ENCODE measurements around the gene SAFB2. TPM values are rescaled to one million over a fixed set of nuclear protein-coding genes. Genes with fewer than 3 reads are reported as not detected.

Gene SAFB2
- total RNA-seq, 1 donor from 2014 or later = 70.9 TPM

DNA sequence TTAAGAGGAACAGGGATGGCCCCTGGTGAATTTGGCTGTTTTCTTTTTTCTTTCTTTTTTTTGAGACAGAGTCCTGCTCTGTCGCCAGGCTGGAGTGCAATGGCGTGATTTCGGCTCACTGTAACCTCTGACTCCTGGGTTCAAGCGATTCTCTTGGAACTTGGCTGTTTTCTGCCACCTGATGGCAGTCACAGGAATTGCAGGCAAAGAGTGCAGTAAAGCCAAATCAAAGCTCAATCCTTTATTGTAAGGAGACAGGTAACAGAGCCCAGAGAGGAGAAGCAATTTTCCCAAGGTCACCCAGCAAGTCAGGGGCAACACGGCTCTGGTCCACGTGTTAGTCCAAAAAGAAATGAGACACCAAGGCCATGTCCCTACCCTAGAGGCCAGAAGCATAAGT is 61.0 kb downstream of the SAFB2 start:
- no peak overlapping the region for H3K4me3 Mint-ChIP-seq (ENCODE audit: unreplicated experiment)
- H3K27ac Mint-ChIP-seq (ENCODE audit: unreplicated experiment) = no peak overlapping the region
- H3K9me3 Mint-ChIP-seq (ENCODE audit: unreplicated experiment) = peaks cover 11% of the 10 kb centered on the region
- no peaks in the 10 kb centered on the region for H3K4me1 Mint-ChIP-seq (ENCODE audit: low read depth, unreplicated experiment)
- H3K27me3 Mint-ChIP-seq (ENCODE audit: unreplicated experiment) = peaks cover 10% of the 10 kb centered on the region
- no peaks in the 10 kb centered on the region for H3K36me3 Mint-ChIP-seq (ENCODE audit: unreplicated experiment)
- TF ChIP-seq CTCF (IDR thresholded peaks at IDR 0.05; ENCODE audit: partially characterized antibody, unreplicated experiment) = peak; percentile 86
- DNase-seq = no peak

DNA sequence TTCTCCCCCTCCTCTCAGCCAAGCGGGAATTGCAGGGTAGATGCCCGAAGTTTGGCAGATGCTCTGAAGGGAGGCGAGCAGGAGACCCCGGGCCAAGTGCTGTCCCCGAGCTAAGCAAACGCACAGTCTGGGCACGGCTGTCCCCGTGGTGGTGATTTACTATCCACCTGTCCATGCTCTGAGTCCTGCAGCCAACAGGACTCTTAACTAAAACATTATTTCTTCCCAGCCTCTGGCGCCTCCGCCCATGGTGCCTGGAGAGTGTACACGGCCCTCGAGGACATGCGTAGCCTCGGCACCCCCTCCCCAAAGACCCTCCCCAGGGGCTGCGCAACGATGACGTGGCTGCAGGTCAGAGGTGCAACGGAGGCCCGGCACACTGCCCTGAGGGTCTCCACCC is 62.4 kb downstream of the SAFB2 start:
- Mint-ChIP-seq H3K4me1 (ENCODE audit: low read depth, unreplicated experiment) (no peaks in the 10 kb centered on the region), H3K27ac (ENCODE audit: unreplicated experiment) (no peak overlapping the region), H3K4me3 (ENCODE audit: unreplicated experiment) (no peak overlapping the region), H3K36me3 (ENCODE audit: unreplicated experiment) (no peaks in the 10 kb centered on the region), H3K27me3 (ENCODE audit: unreplicated experiment) (peaks cover 6% of the 10 kb centered on the region), H3K9me3 (ENCODE audit: unreplicated experiment) (peaks cover 9% of the 10 kb centered on the region)
- no peak for DNase-seq
- TF ChIP-seq CTCF (IDR thresholded peaks at IDR 0.05; ENCODE audit: partially characterized antibody, unreplicated experiment) = no peak

DNA sequence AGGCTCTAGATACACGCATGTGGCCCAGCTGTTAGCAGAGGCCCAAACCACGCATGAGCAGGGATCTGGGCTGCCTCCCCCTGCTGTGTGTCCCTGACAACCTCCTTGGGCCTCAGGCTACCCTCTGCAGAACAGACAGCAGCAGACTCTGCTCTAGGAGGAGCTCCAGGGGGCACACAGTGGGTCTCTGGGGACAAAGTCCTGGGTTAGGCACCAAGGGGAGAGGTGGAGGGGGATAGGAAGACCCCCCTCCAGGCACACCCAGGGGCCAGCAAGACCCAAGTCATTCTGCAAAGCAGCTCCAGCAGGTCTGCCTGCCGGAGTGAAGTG is 62.8 kb downstream of the SAFB2 start:
- DNase-seq = no peak
- peaks cover 6% of the 10 kb centered on the region for H3K27me3 Mint-ChIP-seq (ENCODE audit: unreplicated experiment)
- no peak for TF ChIP-seq CTCF (IDR thresholded peaks at IDR 0.05; ENCODE audit: partially characterized antibody, unreplicated experiment)
- H3K4me3 Mint-ChIP-seq (ENCODE audit: unreplicated experiment) = no peak overlapping the region
- H3K4me1 Mint-ChIP-seq (ENCODE audit: low read depth, unreplicated experiment) = no peaks in the 10 kb centered on the region
- peaks cover 9% of the 10 kb centered on the region for H3K9me3 Mint-ChIP-seq (ENCODE audit: unreplicated experiment)
- H3K27ac Mint-ChIP-seq (ENCODE audit: unreplicated experiment) = no peak overlapping the region
- H3K36me3 Mint-ChIP-seq (ENCODE audit: unreplicated experiment) = no peaks in the 10 kb centered on the region

DNA sequence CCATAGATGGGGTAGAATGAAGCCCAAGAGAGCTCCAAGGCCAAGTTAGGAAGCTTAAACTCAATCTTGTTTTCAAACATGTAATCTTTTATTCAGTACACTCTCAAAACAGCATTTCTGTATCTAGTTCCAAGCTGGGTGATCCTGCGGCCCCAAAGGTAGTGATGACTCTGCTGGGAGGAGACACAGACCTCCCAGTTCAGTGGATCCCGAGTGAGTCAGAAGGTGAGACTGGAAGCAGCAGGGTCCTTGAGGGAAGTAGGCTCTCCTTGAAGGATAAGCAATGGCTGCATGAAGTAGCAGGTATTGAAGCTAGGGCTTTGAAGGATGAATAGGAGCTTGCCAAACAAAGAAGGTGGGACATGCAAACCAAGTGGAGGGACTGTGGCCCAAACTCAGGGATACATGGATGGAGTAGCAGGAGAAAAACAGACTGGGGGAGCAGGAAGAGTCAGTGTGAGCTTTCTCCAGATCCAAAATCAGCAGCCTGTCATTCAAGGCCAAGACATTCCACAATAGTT is 64.4 kb downstream of the SAFB2 start:
- peaks cover 10% of the 10 kb centered on the region for H3K9me3 Mint-ChIP-seq (ENCODE audit: unreplicated experiment)
- H3K4me1 Mint-ChIP-seq (ENCODE audit: low read depth, unreplicated experiment) = no peaks in the 10 kb centered on the region
- TF ChIP-seq CTCF (IDR thresholded peaks at IDR 0.05; ENCODE audit: partially characterized antibody, unreplicated experiment) = no peak
- DNase-seq = no peak
- peaks cover 6% of the 10 kb centered on the region for H3K27me3 Mint-ChIP-seq (ENCODE audit: unreplicated experiment)
- H3K27ac Mint-ChIP-seq (ENCODE audit: unreplicated experiment) = no peak overlapping the region
- no peak overlapping the region for H3K4me3 Mint-ChIP-seq (ENCODE audit: unreplicated experiment)
- H3K36me3 Mint-ChIP-seq (ENCODE audit: unreplicated experiment) = no peaks in the 10 kb centered on the region

- TF ChIP-seq CTCF (IDR thresholded peaks at IDR 0.05; ENCODE audit: partially characterized antibody, unreplicated experiment) = no peak
- Mint-ChIP-seq H3K27me3 (ENCODE audit: unreplicated experiment) (peaks cover 3% of the 10 kb centered on the region), H3K27ac (ENCODE audit: unreplicated experiment) (no peak overlapping the region), H3K4me3 (ENCODE audit: unreplicated experiment) (no peak overlapping the region), H3K36me3 (ENCODE audit: unreplicated experiment) (no peaks in the 10 kb centered on the region), H3K4me1 (ENCODE audit: low read depth, unreplicated experiment) (no peaks in the 10 kb centered on the region), H3K9me3 (ENCODE audit: unreplicated experiment) (peaks cover 10% of the 10 kb centered on the region)
- DNase-seq = no peak
Observed at GRCh38 chr19:5557691-5558090, 64.9 kb downstream of the SAFB2 start.

Data from glutamatergic neuron (in vitro differentiated cells).